GM21526 (cell line): ENCODE results near the gene SPIRE2.
"Not testable (repeated sequence)": the region's sequence is repeated elsewhere in the genome, so short reads cannot be mapped to it uniquely, and the experiment has no call there.

Experiments used
- ATAC-seq: cut with Tn5 transposase; IDR thresholded peaks from one replicate; pipeline ENCODE4 v1.9.1; 2021; ENCODE audit warnings: moderate library complexity; ENCODE audit not compliant: unreplicated experiment, low FRiP score

SPIRE2 gene

GRCh38 chr16:89808475-89808874, 19.8 kb upstream of the SPIRE2 start:
- no peak for ATAC-seq

- ATAC-seq: no peak
Measured at GRCh38 chr16:89811321-89811720, 17.0 kb upstream of the SPIRE2 start.

DNA sequence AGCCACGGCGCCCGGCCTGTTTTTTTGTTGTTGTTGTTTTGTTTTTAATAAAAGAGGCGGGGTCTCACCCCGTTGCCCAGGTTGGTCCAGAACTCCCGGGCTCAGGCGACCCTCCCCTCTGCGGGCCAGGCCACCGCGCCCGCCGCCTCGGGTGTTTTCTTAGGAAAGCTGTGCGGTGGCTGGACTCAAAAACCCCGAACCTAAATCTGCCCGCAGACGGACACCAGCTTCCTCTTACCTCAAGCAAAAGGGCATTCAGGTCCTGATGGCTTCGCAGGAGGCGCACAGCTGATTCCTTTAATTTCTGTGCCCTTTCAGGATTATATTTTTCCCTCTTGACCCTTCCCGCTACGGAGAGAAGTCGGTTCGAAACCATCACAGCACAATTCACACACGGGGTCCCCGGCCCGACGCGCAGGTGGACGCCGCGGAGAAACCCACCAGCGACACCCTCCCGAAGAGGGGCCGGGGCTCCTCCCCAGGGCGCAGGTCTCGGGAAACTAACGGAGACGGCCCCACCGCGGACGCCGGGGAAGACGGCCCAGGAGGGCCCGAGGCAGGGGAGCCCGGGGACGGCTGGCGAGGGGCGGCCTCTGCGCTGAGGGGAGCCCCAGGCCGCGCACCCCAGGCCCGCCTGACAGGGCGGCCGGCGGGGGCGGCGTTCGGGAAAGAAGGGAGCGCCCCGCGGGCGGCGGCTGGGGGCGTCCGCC, 12.5 kb upstream of the SPIRE2 start:
- ATAC-seq: peak; percentile 14

DNA sequence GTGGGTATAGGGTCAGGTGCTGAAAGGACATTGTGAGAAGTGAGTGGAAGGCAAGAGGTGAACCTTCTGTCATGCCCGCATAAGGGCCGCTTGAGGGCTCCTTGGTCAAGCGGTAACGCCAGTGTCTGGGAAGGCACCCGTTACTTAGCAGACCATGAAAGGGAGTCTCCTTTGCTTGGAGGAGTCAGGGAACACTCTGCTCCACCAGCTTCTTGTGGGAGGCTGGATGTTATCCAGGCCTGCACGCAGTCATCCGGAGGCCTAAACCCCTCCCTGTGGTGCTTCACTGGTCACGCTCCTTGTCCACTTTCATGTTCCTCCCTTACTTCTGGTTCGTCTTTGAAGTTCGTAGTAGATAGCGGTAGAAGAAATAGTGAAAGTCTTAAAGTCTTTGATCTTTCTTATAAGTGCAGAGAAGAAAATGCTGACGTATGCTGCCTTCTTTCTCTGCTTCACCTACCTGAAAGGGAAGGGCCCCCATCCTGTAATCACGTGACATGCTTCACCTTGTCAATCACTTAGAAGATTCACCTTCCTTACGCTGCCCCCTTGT, 9.3 kb upstream of the SPIRE2 start:
- ATAC-seq: not testable (repeated sequence)

DNA sequence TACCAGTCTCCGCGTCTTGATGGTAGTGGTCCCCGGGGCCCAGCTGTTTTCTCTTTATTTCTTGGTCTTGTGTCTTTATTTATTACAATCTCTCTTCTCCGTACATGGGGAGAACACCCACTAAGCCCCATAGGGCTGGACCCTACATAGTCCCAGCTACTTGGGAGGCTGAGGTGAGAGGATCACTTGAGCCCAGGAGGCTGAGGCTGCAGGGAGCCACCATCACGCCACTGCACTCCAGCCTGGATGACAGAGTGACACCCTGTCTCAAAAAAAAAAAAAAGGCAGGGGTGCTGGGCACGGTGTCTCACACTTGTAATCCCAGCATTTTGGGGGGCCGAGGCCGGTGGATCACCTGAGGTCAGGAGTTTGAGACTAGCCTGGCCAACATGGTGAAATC, 8.8 kb upstream of the SPIRE2 start:
- not testable (repeated sequence) for ATAC-seq

DNA sequence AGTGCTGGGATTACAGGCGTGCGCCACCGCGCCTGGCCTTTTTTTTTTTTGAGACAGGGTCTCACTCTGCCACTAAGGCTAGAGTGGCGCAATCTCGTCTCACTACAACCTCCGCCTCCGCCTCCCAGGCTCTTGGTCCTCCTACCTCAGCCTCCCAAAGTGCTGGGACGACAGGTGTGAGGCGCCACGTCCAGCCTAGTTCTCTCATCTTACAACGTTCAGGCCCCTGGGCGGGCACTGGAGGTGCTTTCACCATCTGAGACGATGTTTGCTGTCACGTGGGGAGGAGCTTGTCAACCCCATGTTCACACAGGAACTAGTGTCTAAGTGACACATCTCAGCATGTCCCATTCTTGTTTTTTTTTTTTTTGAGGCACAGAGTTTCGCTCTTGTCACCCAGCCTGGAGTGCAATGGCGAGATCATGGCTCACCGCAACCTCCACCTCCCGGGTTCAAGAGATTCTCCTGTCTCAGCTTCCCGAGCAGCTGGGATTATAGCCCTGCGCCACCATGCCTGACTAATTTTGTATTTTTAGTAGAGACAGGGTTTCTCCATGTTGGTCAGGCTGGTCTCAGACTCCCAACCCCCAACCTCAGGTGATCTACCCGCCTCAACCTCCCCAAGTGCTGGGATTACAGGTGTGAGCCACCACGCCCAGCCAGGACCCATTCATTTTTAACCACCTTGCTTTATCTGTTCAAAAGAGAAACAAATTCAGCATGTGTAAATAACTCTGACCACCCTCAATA, 6.7 kb upstream of the SPIRE2 start:
- ATAC-seq: no peak

- ATAC-seq: no peak
Measured at GRCh38 chr16:89822188-89823086, 5.8 kb upstream of the SPIRE2 start.

GRCh38 chr16:89823087-89823823, 5.0 kb upstream of the SPIRE2 start:
- no peak for ATAC-seq

GRCh38 chr16:89823824-89824148, 4.5 kb upstream of the SPIRE2 start:
- ATAC-seq: not testable (repeated sequence)

DNA sequence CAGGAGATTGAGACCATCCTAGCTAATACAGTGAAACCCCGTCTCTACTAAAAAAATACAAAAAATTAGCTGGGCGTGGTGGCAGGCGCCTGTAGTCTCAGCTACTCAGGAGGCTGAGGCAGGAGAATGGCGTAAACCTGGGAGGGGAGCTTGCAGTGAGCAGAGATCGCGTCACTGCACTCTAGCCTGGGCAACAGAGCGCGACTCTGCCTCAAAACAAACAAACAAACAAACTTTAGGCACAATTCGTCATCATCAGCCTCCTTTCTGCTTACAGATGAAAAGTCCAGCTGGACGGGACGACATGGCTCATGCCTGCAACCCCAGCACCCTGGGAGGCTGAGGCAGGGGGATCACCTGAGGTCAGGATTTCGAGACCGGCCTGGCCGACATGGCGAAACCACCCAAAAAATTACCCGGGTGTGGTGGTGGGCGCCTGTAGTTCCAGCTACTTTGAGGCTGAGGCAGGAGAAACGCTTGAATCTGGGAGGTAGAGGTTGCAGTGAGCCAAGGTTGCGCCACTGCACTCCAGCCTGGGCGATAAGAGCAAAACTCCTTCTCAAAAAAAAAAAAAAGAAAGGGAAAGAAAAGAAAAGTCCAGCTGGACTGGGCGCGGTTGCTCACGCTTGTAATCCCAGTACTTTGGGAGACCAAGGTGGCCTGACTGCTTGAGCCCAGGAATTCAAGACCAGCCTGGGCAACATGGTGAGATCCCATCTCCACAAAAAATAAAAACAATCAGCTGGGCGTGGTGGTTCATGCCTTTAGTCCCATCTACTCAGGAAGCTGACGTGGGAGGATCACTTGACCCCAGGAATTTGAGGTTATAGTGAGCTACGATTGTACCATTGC, 1.5 kb upstream of the SPIRE2 start:
- no peak for ATAC-seq

DNA sequence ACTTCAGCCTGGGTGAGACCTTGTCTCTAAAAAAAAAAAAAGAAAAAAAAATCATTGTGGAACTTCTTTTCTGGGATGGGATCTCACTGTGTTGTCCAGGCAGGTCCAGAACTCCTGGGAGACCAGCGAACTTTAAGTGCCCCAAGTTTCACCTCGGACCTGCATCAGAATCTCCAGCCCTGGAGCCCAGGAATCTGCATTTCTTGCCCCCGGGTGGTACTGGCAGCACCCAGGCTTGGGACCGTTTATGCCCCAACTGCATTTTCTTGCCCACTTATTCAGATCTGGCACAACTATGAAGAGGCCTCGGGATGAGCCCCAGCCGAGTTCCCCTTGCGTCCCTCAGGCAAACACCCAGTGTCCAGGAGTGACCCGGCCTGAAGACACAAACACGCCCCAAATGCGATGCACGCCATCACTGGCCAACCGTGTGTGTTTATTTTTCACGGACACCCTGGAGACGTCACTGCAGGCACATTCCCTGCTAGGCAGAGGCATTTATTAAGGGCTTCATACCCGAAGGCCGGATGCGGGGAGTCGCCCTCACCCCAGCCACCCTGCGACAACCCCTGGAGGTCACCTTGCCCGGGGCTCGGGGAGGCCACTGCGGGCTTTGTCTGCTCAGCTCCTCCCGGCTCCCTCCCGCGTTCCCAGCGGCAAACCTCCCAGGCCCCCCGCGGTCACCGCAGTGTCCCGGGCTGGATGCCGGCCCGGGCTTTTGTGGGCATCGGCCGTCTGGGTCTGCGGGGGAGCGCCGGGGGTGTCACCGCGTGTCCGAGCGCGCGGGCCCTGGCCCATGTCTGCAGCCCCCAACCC, 684 bp upstream of the SPIRE2 start:
- ATAC-seq: no peak

DNA sequence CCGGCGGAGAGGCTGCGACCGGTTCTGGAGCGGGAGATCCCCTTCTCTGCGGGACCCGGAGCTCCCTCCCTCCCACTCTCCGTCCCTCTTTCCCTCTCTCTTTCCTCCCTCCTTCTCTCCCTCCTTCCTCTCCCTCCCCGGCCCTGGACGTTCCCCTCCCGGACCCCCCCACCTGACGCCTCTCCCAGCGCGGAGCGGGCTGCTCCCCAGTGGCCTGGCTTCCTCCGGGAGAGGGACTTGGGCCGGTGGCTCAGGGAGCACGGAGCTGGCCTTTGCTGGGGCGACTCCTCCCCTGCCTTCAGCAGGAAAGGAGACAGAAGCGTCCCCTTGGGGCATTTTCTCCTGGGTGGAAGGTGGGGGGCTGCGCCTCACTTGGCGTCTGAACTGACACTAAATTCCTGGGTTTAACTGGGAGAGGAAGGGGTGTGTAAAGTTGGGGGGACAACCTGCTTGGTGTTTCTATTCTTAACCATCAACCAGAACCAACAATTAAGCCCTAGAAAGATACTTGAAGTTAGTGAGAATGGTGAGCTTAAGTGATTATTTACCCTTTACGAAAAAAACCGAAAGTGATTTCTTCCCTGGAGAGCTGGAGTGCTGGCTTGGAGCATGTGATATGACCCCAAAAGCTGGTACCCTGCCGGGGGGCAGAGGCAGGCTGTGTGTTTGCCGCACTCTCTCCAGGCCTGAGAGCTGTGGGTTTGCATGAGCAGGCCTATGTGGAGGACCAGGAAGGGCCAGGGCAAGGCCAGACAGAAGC, 775 bp downstream of the SPIRE2 start:
- no peak for ATAC-seq

DNA sequence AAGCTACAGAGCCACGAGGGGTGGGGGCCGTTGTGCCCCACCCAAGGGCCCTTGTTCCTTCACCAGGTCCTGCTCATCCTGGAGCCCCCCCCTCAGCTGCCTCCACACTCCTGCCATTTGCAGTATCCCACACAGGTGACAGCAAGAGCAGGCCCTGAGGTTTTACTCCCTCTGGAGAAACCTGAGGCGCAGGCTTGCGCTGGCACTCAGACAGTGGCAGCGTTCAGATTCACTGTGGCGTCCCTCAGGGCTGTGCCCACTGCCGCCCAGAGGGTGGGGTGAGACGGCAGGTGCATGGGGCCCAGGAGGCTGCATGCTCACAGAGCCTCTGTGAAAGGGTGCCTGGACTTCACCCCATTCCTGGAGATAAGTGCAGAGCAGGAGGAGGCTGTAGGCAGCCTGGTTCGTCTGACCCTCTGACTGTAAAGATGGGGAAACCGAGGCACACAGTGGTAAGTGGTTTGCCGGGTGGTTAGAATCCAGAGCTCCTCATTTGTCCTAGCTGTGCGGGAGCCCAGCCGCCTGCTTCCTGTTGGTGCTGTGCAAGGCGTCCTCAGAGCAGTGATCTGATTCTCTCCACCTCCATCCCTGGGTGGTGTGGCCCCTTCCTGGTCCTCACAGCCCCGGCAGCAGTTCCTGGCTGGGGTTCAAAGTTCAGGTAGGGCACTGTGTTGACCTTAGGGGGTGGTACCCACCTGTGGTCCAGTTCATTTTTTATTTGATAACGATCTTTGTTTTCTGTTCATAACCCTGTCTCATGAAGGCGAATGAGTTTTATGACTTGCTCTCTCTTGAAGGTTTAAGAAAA, 1.6 kb downstream of the SPIRE2 start:
- ATAC-seq: no peak

- no peak for ATAC-seq
Measured at GRCh38 chr16:89831810-89832328, 3.6 kb downstream of the SPIRE2 start.

GRCh38 chr16:89833664-89834363, 5.5 kb downstream of the SPIRE2 start:
- ATAC-seq: not testable (repeated sequence)

DNA sequence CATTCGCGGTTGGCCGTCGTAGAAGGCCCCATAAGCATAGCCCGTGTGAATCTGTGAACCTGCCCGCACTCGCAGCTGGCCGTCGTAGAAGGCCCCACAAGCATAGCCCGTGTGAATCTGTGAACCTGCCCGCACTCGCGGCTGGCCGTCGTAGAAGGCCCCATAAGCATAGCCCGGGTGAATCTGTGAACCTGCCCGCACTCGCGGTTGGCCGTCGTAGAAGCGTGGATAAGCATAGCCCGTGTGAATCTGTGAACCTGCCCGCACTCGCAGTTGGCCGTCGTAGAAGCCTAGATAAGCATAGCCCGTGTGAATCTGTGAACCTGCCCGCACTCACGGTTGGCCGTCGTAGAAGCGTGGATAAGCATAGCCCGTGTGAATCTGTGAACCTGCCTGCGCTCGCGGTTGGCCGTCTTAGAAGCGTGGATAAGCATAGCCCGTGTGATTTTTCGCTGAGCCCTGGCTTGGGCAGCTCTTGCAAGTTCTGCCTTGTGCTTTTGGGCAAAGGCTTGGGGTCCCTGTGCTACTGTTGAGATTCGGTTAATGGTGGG, 6.6 kb downstream of the SPIRE2 start:
- ATAC-seq: not testable (repeated sequence)
